ENCODE results near the gene CHSY1. TPM values are rescaled to one million over a fixed set of nuclear protein-coding genes. Genes with fewer than 3 reads are reported as not detected.

The CHSY1 gene
- total RNA-seq, 4 donors from 2014 or later, result 16.9 to 85.3 (median 39.4) TPM

- no peak for TF ChIP-seq CTCF (IDR thresholded peaks at IDR 0.05)
- ATAC-seq (ENCODE audit: low FRiP score) (no peak), DNase-seq (ENCODE audit: low spot score) (no peak)
Observed at GRCh38 chr15:101193806-101194545, 57.9 kb downstream of the CHSY1 start.

GRCh38 chr15:101193120-101193644 is 58.7 kb downstream of the CHSY1 start:
- ATAC-seq (ENCODE audit: low FRiP score), result no peak
- no peak for DNase-seq (ENCODE audit: low spot score)
- no peak for TF ChIP-seq CTCF (IDR thresholded peaks at IDR 0.05)

GRCh38 chr15:101192081-101192480 is 59.8 kb downstream of the CHSY1 start:
- no peak for TF ChIP-seq CTCF (IDR thresholded peaks at IDR 0.05)
- ATAC-seq (ENCODE audit: low FRiP score), result no peak
- no peak for DNase-seq (ENCODE audit: low spot score)

GRCh38 chr15:101191242-101191641 is 60.6 kb downstream of the CHSY1 start:
- TF ChIP-seq CTCF (IDR thresholded peaks at IDR 0.05), result no peak
- ATAC-seq (ENCODE audit: low FRiP score) (no peak), DNase-seq (ENCODE audit: low spot score) (no peak)

- DNase-seq (ENCODE audit: low spot score) (no peak), ATAC-seq (ENCODE audit: low FRiP score) (no peak)
- TF ChIP-seq CTCF (IDR thresholded peaks at IDR 0.05), result no peak
Observed at GRCh38 chr15:101190092-101190595, 61.7 kb downstream of the CHSY1 start.

GRCh38 chr15:101189409-101190091 is 62.3 kb downstream of the CHSY1 start:
- DNase-seq (ENCODE audit: low spot score) (no peak), ATAC-seq (ENCODE audit: low FRiP score) (no peak)

More at GRCh38 chr15:101189409-101190091, 62.3 kb downstream of the CHSY1 start:
- TF ChIP-seq CTCF (IDR thresholded peaks at IDR 0.05), result no peak

Measured in omental fat pad (tissue), 4 donors.